ENCODE results near the gene CDS2.

Gene CDS2

DNA sequence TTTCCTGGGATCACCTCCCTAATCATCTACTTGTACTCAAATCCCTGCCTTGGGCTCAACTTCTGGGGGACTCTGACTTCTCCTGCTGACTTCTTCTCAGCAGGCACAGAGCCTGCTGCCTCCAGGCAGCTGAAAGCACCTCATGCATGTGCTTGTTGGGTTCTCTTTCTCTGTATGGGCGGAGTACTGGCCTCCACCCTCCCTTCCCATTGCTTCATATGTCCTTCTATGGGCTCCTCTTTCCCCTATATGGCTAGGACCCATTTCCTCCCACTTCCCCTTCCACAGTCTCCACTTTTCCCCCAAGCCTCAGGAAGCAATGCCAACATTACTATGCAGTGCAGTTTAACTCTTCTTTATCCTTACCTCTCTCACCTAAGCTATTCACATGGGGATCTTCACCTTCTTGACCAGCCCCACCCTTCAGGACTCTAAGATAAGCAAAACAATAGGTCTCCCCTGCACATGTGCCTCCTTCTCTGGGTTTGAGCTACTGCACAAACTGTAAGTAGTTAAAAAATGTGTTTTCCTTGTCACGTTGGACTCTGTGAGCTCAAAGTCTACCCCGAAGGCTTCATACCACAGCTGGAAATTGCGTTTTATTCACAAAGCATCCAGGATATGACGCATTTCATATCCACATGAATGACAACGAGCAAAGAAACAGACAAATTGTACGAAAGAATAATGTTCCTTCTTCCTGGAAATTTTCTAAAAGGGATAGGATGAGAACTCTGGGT, 93.7 kb downstream of the CDS2 start:
- Histone ChIP-seq H3K36me3 (ENCODE audit: control insufficient read depth, insufficient read depth, low read length) (no peaks in the 10 kb centered on the region), H3K4me3 (replicated peaks; ENCODE audit: low read depth, low read length) (no peak overlapping the region), H3K27me3 (replicated peaks; ENCODE audit: control insufficient read depth, insufficient read depth, low read length) (no peaks in the 10 kb centered on the region; the same call in 1 of the 2 replicates)
- no peak for DNase-seq (ENCODE audit: extremely low read depth, insufficient read length)
- TF ChIP-seq, protein P1, sequence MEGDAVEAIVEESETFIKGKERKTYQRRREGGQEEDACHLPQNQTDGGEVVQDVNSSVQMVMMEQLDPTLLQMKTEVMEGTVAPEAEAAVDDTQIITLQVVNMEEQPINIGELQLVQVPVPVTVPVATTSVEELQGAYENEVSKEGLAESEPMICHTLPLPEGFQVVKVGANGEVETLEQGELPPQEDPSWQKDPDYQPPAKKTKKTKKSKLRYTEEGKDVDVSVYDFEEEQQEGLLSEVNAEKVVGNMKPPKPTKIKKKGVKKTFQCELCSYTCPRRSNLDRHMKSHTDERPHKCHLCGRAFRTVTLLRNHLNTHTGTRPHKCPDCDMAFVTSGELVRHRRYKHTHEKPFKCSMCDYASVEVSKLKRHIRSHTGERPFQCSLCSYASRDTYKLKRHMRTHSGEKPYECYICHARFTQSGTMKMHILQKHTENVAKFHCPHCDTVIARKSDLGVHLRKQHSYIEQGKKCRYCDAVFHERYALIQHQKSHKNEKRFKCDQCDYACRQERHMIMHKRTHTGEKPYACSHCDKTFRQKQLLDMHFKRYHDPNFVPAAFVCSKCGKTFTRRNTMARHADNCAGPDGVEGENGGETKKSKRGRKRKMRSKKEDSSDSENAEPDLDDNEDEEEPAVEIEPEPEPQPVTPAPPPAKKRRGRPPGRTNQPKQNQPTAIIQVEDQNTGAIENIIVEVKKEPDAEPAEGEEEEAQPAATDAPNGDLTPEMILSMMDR (IDR thresholded peaks at IDR 0.05; ENCODE audit: insufficient read depth, low read length, poor library complexity, severe bottlenecking), result no peak

DNA sequence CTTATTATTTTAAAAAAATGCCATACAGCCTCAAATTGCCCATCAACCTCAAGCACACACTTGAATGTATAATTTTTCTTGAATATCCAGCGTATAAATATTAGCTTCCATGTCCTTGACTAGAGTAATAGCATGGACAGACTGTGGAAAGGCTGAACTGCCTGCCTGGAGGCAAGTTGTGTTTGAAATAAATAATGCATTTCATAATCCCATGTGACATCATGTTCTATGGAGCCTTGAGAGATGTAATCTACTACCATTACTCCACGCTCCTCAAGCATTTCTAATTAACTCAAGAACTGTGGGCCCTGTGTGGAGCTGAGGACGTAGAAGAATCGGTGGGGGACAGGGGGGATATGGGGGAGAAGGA, 94.2 kb downstream of the CDS2 start:
- TF ChIP-seq, protein P1 (IDR thresholded peaks at IDR 0.05; ENCODE audit: insufficient read depth, low read length, poor library complexity, severe bottlenecking), result no peak
- Histone ChIP-seq H3K4me3 (replicated peaks; ENCODE audit: low read depth, low read length) (no peak overlapping the region), H3K36me3 (ENCODE audit: control insufficient read depth, insufficient read depth, low read length) (no peaks in the 10 kb centered on the region), H3K27me3 (replicated peaks; ENCODE audit: control insufficient read depth, insufficient read depth, low read length) (no peaks in the 10 kb centered on the region; the same call in 1 of the 2 replicates)
- DNase-seq (ENCODE audit: extremely low read depth, insufficient read length), result no peak

DNA sequence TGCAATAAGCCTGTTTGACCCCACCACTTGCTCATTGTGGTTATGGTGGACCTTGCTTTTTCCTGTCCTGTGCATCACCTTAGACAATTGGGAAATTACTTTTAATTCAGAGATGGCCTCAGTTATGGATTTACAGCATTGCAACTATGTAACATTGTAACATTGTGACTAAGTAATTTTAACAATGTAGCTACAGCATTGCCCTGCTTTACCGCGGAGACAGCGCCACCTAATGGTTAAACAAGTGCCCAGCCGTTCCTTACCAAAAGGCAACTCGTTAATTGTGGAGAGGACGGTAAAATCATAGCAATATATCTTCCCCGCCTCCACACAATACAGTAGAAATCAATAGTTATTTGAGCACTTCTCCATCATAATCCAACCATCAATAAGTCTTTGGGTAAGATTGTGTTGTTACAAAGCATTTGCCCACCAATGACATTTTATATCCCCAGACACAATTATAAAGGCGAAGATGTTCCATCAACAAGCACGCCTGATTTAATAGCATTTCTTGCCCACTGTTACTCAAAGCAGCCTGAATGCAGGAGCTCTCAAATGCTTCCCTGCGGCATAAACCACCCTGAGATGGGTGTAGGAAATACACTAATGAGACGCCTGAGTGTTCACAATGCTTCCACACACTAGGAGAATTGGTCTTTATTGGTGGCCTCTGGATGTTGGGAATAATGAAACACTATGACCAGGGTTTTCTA, 96.3 kb downstream of the CDS2 start:
- TF ChIP-seq, protein P1 (IDR thresholded peaks at IDR 0.05; ENCODE audit: insufficient read depth, low read length, poor library complexity, severe bottlenecking), result peak; percentile 94
- DNase-seq (ENCODE audit: extremely low read depth, insufficient read length), result no peak
- H3K27me3 ChIP-seq (replicated peaks; ENCODE audit: control insufficient read depth, insufficient read depth, low read length), result no peaks in the 10 kb centered on the region; the same call in 1 of the 2 replicates
- H3K36me3 ChIP-seq (ENCODE audit: control insufficient read depth, insufficient read depth, low read length), result no peaks in the 10 kb centered on the region
- no peak overlapping the region for H3K4me3 ChIP-seq (replicated peaks; ENCODE audit: low read depth, low read length)

DNA sequence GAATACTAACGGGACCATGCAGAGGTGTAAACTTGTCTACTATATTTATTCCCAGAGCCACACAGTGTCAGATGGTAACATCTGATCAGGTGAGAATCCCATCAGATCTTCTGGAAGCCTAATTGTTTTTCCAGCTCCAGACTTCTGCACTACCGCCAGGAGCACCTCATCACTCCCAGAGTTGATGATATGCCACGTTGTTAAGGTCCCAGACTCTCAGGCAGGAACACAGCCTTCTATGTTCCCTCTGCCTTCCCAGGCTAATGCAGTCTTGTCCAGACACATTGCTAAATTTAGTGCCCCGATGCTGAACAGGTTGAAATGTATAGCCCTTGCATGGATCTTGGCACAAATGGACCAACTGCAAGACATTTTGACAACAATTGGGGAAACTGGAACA, 103.7 kb downstream of the CDS2 start:
- TF ChIP-seq, protein P1 (IDR thresholded peaks at IDR 0.05; ENCODE audit: insufficient read depth, low read length, poor library complexity, severe bottlenecking), result no peak
- DNase-seq (ENCODE audit: extremely low read depth, insufficient read length), result no peak
- no peak overlapping the region for H3K4me3 ChIP-seq (replicated peaks; ENCODE audit: low read depth, low read length)
- no peaks in the 10 kb centered on the region for H3K36me3 ChIP-seq (ENCODE audit: control insufficient read depth, insufficient read depth, low read length)
- no peaks in the 10 kb centered on the region for H3K27me3 ChIP-seq (replicated peaks; ENCODE audit: control insufficient read depth, insufficient read depth, low read length)

DNA sequence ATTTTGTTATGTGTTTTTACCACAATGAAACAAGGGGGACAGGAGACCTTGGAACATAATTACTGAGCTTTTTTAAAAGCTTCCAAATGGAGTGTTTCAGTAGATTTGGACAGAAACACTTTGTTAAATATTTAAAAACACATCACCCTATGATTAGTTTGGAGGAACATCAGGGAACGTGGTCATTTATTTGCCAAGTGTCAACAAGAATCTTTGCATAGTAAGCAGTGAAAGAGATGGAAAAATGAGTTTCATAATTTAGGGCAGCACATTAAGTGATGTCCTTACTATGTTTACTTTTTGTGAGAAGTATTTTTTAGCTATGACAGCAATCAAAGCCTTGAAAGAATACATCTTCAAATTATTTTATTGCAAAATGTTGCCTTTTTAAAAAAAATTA, 107.3 kb downstream of the CDS2 start:
- no peak for DNase-seq (ENCODE audit: extremely low read depth, insufficient read length)
- Histone ChIP-seq H3K4me3 (replicated peaks; ENCODE audit: low read depth, low read length) (no peak overlapping the region), H3K27me3 (replicated peaks; ENCODE audit: control insufficient read depth, insufficient read depth, low read length) (no peaks in the 10 kb centered on the region), H3K36me3 (ENCODE audit: control insufficient read depth, insufficient read depth, low read length) (no peaks in the 10 kb centered on the region)
- TF ChIP-seq, protein P1 (IDR thresholded peaks at IDR 0.05; ENCODE audit: insufficient read depth, low read length, poor library complexity, severe bottlenecking), result no peak
